GM19455 (cell line): ENCODE measurements around the gene NUTF2.

Experiments used
- ATAC-seq: cut with Tn5 transposase; IDR thresholded peaks from one replicate; pipeline ENCODE4 v1.9.1; 2021; ENCODE audit not compliant: unreplicated experiment

Gene NUTF2

GRCh38 chr16:67846320-67847063, at the start of gene NUTF2:
TSS of gene NUTF2 (plus strand) at chr16:67846933. CDS start at chr16:67865131, 18,198 bp downstream.
- ATAC-seq, result peak; percentile 62

GRCh38 chr16:67800338-67800926, 46.3 kb upstream of the NUTF2 start:
- ATAC-seq, result no peak

GRCh38 chr16:67801241-67801640, 45.5 kb upstream of the NUTF2 start:
- ATAC-seq, result no peak

GRCh38 chr16:67801883-67802282, 44.9 kb upstream of the NUTF2 start:
- no peak for ATAC-seq

GRCh38 chr16:67803894-67804293, 42.8 kb upstream of the NUTF2 start:
- no peak for ATAC-seq

- ATAC-seq, result no peak
Observed at GRCh38 chr16:67804853-67805542, 41.7 kb upstream of the NUTF2 start.

DNA sequence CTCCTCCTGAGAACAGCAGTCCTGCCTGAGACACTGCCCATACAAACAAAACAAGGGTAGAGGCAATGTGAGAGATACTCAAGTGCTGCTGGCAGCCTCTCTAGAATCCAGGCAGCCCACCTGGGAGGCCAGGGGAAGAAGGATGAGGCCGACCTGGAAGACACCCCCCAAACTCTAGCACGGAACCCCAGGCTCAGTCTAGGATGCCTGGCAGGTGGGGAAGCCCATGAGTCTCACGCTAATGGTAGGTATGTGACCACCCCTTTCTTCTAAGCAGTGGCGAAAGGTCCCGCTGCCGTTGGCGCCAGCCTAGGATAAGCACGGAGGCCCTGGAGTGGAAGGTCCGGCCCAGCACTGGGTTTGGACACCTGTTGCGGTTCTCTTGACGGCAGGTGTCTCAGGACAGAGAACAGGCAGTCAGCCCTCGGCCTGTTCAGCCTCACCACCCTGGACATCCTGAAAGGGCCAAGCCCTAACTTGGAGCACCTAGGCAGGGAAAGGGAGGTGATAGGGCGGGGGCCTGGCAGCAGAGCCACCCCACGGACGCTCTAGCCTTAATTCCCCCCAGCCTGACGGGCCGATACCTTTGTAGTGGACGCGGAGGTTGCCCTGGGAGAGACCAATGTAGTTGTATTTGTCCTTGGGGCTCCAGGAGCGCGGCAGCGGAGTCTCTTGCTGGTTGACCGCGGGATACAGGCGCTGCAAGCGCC, 40.9 kb upstream of the NUTF2 start:
- peak; percentile 1 for ATAC-seq

DNA sequence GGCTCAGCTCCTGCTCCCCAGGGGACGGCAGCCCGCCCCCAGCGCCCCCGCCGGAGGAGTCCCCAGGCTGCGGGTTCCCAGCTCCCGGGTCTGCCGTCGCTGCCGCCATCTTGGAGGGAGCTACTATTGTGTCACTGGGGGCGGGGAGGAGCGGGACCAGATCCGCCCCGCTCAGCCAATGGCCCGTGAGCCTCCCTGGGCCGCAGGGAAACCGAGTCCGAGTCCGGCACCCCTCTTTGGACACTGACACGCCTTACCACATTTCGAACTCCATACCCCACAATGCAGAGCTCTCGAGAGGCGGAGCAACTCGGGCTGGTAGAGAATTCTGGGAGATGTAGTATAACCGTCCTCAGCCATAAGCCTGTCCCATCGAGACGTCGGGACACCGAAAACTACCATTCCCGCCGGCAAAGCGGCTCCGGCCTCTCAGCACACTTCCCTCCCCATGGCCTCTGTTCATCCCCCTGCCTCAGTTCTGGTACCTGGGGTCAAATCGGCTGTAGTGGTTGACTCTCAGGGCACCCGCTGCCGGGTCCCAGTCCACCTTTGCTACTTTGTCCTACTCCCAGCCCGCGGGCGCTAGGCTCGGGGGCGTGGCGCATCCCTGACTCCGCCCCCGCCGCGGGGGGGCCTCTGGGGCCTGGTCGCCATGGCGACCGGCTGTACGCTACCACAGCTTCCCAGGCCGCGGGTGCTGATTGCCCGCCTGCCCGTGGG, 40.1 kb upstream of the NUTF2 start, which contains the start of the genes RANBP10 and TSNAXIP1:
RANBP10 (minus strand) TSS at position 133 of the 720 bp plus-strand sequence; CDS start at position 109, 24 bp downstream.
TSNAXIP1 (plus strand) TSS at position 462 of the 720 bp plus-strand sequence. CDS start 261 bp downstream, outside the sequence.
- peak; percentile 95 for ATAC-seq

- ATAC-seq, result no peak
Observed at GRCh38 chr16:67807148-67807682, 39.5 kb upstream of the NUTF2 start.

DNA sequence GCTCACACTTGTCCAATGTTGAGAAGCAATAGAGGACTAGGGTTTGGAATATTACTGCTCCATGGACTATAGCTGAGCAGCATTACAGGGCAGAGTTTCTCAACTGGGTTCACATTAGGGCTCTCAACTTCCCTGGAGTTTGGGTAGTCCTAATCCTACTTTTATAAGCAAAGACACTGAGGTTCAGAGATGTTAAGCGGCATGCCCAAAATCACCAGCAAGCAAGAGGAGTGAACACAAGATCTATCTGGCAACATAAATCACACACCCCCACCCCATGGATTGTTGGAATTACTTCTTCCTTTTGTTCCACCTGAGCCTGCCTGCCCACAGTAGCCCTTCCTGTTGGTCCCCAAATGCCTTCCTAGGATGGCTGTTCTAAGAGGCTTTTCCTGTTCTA, 34.8 kb upstream of the NUTF2 start:
- ATAC-seq, result no peak

DNA sequence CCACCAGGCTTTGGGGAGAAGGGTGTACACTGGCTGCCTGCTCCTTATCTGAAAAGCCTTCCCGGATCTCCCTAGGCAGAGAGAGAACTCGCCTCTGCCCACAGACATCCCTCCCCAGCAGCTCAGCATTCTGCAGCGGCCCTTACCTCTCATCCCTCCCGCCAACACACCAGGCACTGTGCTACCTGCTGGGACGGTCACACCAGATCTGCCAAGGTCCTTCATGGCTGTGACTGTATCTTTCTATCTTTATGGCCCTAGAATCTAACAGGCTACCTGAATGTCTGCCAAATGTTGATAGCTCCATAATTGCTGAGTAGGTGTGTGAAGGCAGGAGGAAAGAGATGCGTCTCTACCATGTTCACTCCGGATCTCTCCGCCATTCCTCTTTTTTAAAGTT, 32.2 kb upstream of the NUTF2 start:
- ATAC-seq, result no peak

GRCh38 chr16:67820608-67821259, 26.0 kb upstream of the NUTF2 start:
- ATAC-seq, result no peak

GRCh38 chr16:67822511-67822910, 24.2 kb upstream of the NUTF2 start:
- no peak for ATAC-seq

DNA sequence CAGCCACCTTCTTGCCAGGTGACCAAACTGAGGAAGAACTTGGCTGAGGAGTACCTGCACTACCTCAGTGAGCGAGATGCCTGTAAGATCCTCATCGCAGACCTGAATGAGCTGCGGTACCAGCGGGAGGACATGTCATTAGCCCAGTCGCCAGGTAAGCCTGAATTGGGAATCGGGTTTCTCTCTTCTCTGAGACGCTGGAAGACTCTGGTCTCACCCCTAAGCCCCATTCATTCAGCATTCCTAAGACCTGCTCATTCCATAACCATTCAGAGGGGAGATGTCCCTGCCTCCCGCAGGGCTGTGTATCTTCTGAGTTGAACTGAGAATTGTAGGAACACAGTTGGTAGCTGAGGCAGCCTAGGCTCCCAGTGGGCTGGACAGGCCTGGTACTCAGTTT, 21.6 kb upstream of the NUTF2 start:
- ATAC-seq, result no peak

DNA sequence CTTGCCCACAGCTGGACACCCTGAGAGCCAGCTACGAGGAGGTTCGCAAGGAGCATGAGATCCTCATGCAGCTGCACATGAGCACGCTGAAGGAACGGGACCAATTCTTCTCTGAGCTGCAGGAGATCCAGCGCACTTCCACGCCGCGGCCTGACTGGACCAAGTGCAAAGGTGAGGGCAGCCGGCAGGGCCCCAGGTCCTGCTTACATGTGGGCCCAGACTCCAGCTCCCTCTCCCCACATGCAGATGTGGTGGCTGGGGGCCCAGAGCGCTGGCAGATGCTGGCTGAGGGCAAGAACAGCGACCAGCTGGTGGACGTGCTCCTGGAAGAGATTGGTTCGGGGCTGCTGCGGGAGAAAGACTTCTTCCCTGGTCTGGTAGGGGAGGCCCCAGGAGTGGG, 20.8 kb upstream of the NUTF2 start:
- no peak for ATAC-seq

GRCh38 chr16:67828651-67829050, 18.1 kb upstream of the NUTF2 start:
- no peak for ATAC-seq

DNA sequence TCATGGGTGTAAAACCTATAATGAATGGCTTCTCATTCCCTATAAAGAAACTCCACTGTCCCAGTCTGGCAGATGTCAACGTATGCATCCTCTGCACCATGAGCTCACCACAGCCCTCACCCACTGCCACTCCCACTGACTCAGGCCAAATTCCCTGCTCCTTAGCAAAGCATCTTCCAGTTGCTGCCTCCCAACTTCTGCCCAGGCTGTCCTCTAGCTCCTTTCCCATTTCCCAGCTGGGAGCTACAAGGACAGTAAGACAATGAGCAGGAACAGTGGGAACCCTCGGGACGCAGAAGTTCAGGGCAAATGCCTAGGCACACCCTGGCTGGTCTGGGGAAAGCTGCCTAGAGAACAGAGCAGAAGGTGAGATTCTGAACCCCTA, 13.7 kb upstream of the NUTF2 start:
- no peak for ATAC-seq

DNA sequence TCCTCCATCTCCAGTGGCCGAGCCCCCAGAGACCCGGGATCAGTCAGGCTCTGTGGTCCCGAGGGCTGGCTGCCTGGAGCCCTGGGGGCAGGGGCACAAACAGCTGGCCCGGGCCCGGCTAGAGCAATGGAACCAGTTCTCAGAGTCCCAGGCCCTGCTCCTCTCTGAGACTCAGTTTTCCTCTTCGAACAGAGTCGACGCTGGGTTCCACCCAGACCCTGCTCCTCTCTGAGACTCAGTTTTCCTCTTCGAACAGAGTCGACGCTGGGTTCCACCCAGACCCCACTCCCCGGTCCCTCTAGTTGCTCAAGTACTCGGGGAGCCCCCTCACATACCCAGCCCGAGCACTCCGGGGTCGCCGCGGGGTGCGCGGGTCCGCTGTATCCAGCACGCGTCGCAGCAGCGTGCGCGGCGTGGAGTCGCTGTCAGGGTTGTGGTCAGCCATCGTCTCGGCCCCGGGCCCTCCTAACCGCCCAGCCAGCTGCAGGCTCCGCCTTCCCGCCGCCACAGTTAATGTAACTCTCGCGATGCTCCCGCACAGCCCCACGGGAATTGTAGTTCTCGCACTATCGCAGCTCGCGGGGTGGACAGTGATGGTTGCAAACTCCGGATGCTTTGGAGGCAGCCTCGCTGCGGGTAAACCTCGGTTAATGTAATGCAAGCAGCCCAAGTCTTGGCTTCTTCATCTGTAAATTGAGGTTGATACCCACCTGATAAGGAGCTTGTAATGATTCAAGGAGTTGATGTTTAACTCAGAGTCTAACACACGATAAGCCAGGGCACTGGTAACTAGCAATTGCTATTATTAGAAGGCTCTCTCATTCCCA, 13.1 kb upstream of the NUTF2 start:
- ATAC-seq, result peak; percentile 92

GRCh38 chr16:67834242-67834614, 12.5 kb upstream of the NUTF2 start:
- ATAC-seq, result no peak
